K562 (cell line): ENCODE results near the gene IGSF9. TPM values are rescaled to one million over a fixed set of nuclear protein-coding genes. Genes with fewer than 3 reads are reported as not detected.

Experiments
- ASH1L ChIP-seq: fragments of 450-650 bp; IDR thresholded peaks from 2 replicates; pipeline ENCODE4 v1.6.1; 2018; ENCODE audit warnings: borderline replicate concordance, mild to moderate bottlenecking, low read depth; ENCODE audit not compliant: partially characterized antibody
- ATF7 ChIP-seq: fragments of 450-650 bp; IDR thresholded peaks from 2 replicates; pipeline ENCODE4 v1.7.1; 2014; ENCODE audit warnings: mild to moderate bottlenecking, moderate library complexity
- BRD4 ChIP-seq: fragments of 200-600 bp; sonication (generic); IDR thresholded peaks from 2 replicates; pipeline ENCODE4 v1.6.1; 2017; ENCODE audit warnings: inconsistent platforms
- CBFA2T3 ChIP-seq: fragments of 450-650 bp; IDR thresholded peaks from 2 replicates; pipeline ENCODE4 v1.6.1; 2017
- CTBP1 ChIP-seq: fragments of 450-650 bp; IDR thresholded peaks from 2 replicates; pipeline ENCODE4 v1.6.1; 2016; ENCODE audit warnings: borderline replicate concordance
- CXXC5 ChIP-seq: fragments of 250-450 bp; sonication (Bioruptor Pico); IDR thresholded peaks from 2 replicates; pipeline ENCODE4 v1.8.0; 2022; ENCODE audit warnings: inconsistent platforms, mild to moderate bottlenecking, moderate library complexity
- FOXK2 ChIP-seq, 2 experiments: fragments of 450-650 bp; IDR thresholded peaks in 1 of 2; conservative IDR thresholded peaks in 1 of 2; 2 replicates each; pipeline ENCODE4 v1.6.1; 2016; ENCODE audit warnings: low read depth in 2 of 2, mild to moderate bottlenecking in 1 of 2
- JUNB ChIP-seq: fragments of 450-650 bp; formaldehyde crosslinking; conservative IDR thresholded peaks from 2 replicates; pipeline ENCODE4 v1.4.0; 2020; ENCODE audit warnings: mild to moderate bottlenecking
- KAT7 ChIP-seq: sonication (generic); formaldehyde crosslinking; IDR thresholded peaks from 2 replicates; pipeline ENCODE4 v1.8.0; 2022; ENCODE audit warnings: missing genetic modification reagents, mild to moderate bottlenecking, borderline replicate concordance
- KDM1A ChIP-seq, 2 experiments: fragments of 450-650 bp; IDR thresholded peaks; 2 replicates each; pipeline ENCODE4 v1.6.1; 2016; ENCODE audit warnings: mild to moderate bottlenecking in 2 of 2
- KHSRP ChIP-seq: fragments of 450-650 bp; IDR thresholded peaks from 2 replicates; pipeline ENCODE4 v1.6.1; 2017
- NFYB ChIP-seq: IDR thresholded peaks from 2 replicates; pipeline ENCODE4 v1.6.1; 2011; ENCODE audit warnings: mild to moderate bottlenecking, moderate library complexity; ENCODE audit not compliant: insufficient read length; ENCODE audit errors: extremely low read depth
- PHF21A ChIP-seq: fragments of 450-650 bp; IDR thresholded peaks from 2 replicates; pipeline ENCODE4 v1.6.1; 2017; ENCODE audit warnings: low read depth, borderline replicate concordance
- PYGO2 ChIP-seq: fragments of 450-650 bp; IDR thresholded peaks from 2 replicates; pipeline ENCODE4 v1.6.1; 2016; ENCODE audit warnings: mild to moderate bottlenecking, missing genetic modification characterization, moderate library complexity, missing compliant biosample characterization
- SLC30A9 ChIP-seq: fragments of 250-450 bp; sonication (Bioruptor Pico); IDR thresholded peaks from 2 replicates; pipeline ENCODE4 v1.8.0; 2022; ENCODE audit warnings: mild to moderate bottlenecking, moderate library complexity
- SNRNP70 ChIP-seq: fragments of 200-400 bp; formaldehyde crosslinking; optimal IDR thresholded peaks from 2 replicates; pipeline ENCODE3; 2017; ENCODE audit warnings: low read depth, low read length
- SREBF1 ChIP-seq: fragments of 150-350 bp; IDR thresholded peaks from 2 replicates; pipeline ENCODE4 v1.6.1; 2014; ENCODE audit warnings: antibody characterized with exemption, low read depth, low read length, borderline replicate concordance
- SRF ChIP-seq, 2 experiments: fragments of 250-450, 450-650 bp in 1 of 2; sonication (Bioruptor Pico) in 1 of 2; sonication (generic) in 1 of 2; formaldehyde crosslinking; IDR thresholded peaks; 2 replicates each; pipeline versions ENCODE4 v1.5.0 to v1.5.1; 2020 to 2022; ENCODE audit warnings: mild to moderate bottlenecking in 1 of 2, missing genetic modification reagents in 1 of 2
- TBL1XR1 ChIP-seq, 2 experiments: IDR thresholded peaks; 2 replicates each; pipeline ENCODE4 v1.6.1; 2012; ENCODE audit warnings: improper control_type of control experiment in 2 of 2, low read length in 2 of 2, mild to moderate bottlenecking in 1 of 2
- WHSC1 ChIP-seq: IDR thresholded peaks from one replicate; pipeline ENCODE4 v1.6.1; 2012; ENCODE audit warnings: low read length, control low read depth, inconsistent platforms
- ZFP30 ChIP-seq: fragments of 250-450 bp; sonication (Bioruptor Pico); IDR thresholded peaks from 2 replicates; pipeline ENCODE4 v1.8.0; 2022; ENCODE audit warnings: moderate library complexity, mild to moderate bottlenecking, inconsistent platforms, borderline replicate concordance
- ZNF282 ChIP-seq: sonication (generic); formaldehyde crosslinking; IDR thresholded peaks from 2 replicates; pipeline ENCODE4 v1.8.1; 2023; ENCODE audit warnings: missing genetic modification reagents
- ZNF407 ChIP-seq: fragments of 450-650 bp; IDR thresholded peaks from 2 replicates; pipeline ENCODE4 v1.6.1; 2016; ENCODE audit warnings: low read depth
- polyA plus RNA-seq, 8 experiments: library from polyadenylated mRNA; depleted of rRNA in 4 of 8; stranded (reverse) in 5 of 8; unstranded in 3 of 8; fragments of >200 nt; fragmentation: Nextera tagmentation in 2 of 8; fragmentation: Illumina TruSeq in 1 of 8; extraction: Ambion mirVana in 2 of 8; extraction: Trizol in 1 of 8; gene quantifications; 2 replicates each; pipeline versions ENCODE4 v1.2.1 to v1.2.3, GENCODE V29; 2011 to 2014; ENCODE audit warnings: inconsistent platforms in 1 of 8, missing spikeins in 1 of 8
- total RNA-seq, 7 experiments: library from RNA; depleted of rRNA in 6 of 7; stranded (reverse); fragments of >200 nt in 6 of 7; fragmentation: Illumina TruSeq in 2 of 7; extraction: Trizol in 2 of 7; gene quantifications; 2 replicates each; pipeline versions ENCODE4 v1.2.1 to v1.2.3, GENCODE V29; 2011 to 2021; ENCODE audit warnings: low replicate concordance in 1 of 7

The IGSF9 gene
- total and polyA plus RNA-seq, 9 of the 15 experiments (the other 6 are each of a cell fraction or from before 2014, with no cell fraction given), result 0.03 to 0.29 (median 0.07) TPM; not detected in 1

GRCh38 chr1:159924025-159924790 is 21.2 kb downstream of the IGSF9 start (continued):
- no peak for TF ChIP-seq SNRNP70
- TF ChIP-seq KDM1A (IDR thresholded peaks at IDR 0.05), result peak in 1 of 2 experiments; percentile 20; a peak in 1 of 4 replicates
- no peak for TF ChIP-seq ZNF407
- TF ChIP-seq SREBF1, result no peak
- TF ChIP-seq WHSC1, result no peak
- TF ChIP-seq ZNF282 (CRISPR knock-in tag), result no peak
- peak; percentile 65; the same call in 1 of the 2 replicates for TF ChIP-seq CTBP1
- TF ChIP-seq TBL1XR1 (IDR thresholded peaks at IDR 0.05; ENCODE audit: low read length in 2 of 2), result peak; percentile 64 to 69; a peak in 2 of 4 replicates
- TF ChIP-seq ASH1L, result no peak
- no peak for TF ChIP-seq KAT7 (CRISPR knock-in tag)
- peak; percentile 68 for TF ChIP-seq CXXC5 (CRISPR knock-in tag)
- TF ChIP-seq NFYB, result no peak
- peak; percentile 6; the same call in 1 of the 2 replicates for TF ChIP-seq PHF21A
- peak in 1 of 2 experiments; percentile 68; a peak in 2 of 4 replicates for TF ChIP-seq FOXK2 (conservative IDR thresholded peaks at IDR 0.05 in 1 of 2, IDR thresholded peaks at IDR 0.05 in 1 of 2; ENCODE audit: low read depth in 2 of 2)
- TF ChIP-seq BRD4, result no peak
- no peak for TF ChIP-seq SLC30A9 (CRISPR knock-in tag)
- peak; percentile 59 for TF ChIP-seq CBFA2T3
- no peak for TF ChIP-seq PYGO2 (tag)
- TF ChIP-seq JUNB (CRISPR knock-in tag), result peak; percentile 75; the same call in 1 of the 2 replicates
- TF ChIP-seq KHSRP, result no peak
- TF ChIP-seq ZFP30 (CRISPR knock-in tag), result no peak
- peak; percentile 86 for TF ChIP-seq ATF7
- TF ChIP-seq SRF (CRISPR knock-in tag; IDR thresholded peaks at IDR 0.05), result no peak
